Measurements from ENCODE around the gene LPIN1. TPM values are rescaled to one million over a fixed set of nuclear protein-coding genes. Genes with fewer than 3 reads are reported as not detected.

LPIN1 gene
- total RNA-seq, 1 experiment from 2014 or later, result 33.2 TPM

- DNase-seq (ENCODE audit: low read depth), result no peak
Measured at GRCh38 chr2:11865378-11865777, 118.9 kb downstream of the LPIN1 start.

GRCh38 chr2:11865805-11866204, 119.4 kb downstream of the LPIN1 start:
- DNase-seq (ENCODE audit: low read depth), result no peak

GRCh38 chr2:11866358-11867335, 120.2 kb downstream of the LPIN1 start:
- DNase-seq (ENCODE audit: low read depth), result no peak

DNA sequence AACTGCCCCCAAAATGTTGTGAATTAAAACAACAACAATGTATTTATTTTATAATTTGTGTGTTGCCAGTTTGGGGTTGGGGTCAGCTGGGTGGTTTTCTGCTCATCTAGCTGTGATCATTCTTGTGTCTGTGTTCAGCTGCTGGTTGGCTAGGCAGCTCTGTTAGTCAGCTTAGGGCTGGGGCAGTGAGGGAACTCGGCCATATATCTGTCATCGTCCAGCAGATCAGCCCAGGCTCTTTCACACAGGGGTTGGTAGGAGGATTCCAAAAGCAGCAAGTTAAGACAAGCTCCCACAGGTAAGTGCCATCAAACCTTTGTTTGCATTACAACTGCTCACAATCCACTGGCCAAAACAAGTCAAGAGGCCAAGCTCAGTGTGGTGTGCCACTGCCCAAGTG, 121.5 kb downstream of the LPIN1 start:
- DNase-seq (ENCODE audit: low read depth), result peak; percentile 12

- DNase-seq (ENCODE audit: low read depth), result no peak
Measured at GRCh38 chr2:11869391-11869991, 123.1 kb downstream of the LPIN1 start.

DNA sequence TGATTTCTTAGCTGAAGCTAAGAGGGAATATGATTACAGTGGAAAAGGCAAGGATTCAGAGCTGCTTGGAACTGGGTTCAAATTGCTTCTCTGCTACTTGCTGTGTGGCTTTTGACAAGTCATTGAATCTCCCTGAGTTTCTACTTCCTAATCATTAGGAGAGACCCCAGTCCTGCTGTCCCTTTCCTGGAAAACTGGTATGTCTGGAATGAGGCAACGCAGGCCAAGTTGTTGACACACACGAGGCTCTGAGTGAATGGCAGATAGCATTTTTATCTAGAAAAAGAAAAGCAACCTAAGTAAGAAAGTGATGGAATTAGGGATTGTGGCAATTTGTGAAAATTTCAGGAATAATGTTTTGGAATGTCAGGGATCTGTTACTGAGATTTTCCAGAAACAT, 123.6 kb downstream of the LPIN1 start:
- no peak for DNase-seq (ENCODE audit: low read depth)

- DNase-seq (ENCODE audit: low read depth), result no peak
Measured at GRCh38 chr2:11870584-11870983, 124.2 kb downstream of the LPIN1 start.

DNA sequence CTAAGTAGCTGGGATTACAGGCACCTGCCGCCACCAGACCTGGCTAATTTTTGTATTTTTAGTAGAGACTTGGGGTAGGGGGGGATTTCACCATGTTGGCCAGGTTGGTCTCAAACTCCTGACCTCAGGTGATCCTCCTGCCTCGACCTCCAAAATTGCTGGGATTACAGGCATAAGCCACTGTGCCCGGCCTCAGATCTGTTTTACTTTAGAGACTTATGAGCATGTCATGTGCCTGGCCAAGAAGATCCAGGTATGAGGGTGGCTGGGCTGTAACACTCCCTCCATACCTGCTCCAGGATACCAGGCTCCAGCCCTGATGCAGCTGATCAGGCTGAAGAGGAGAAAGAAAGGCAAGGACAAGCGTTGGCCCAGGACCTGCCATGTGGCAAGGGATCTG, 125.0 kb downstream of the LPIN1 start:
- no peak for DNase-seq (ENCODE audit: low read depth)

GRCh38 chr2:11872247-11872947, 126.0 kb downstream of the LPIN1 start:
- peak; percentile 10 for DNase-seq (ENCODE audit: low read depth)

GRCh38 chr2:11872948-11873269, 126.5 kb downstream of the LPIN1 start:
- DNase-seq (ENCODE audit: low read depth), result no peak

- DNase-seq (ENCODE audit: low read depth), result no peak
Measured at GRCh38 chr2:11873356-11874154, 127.1 kb downstream of the LPIN1 start.

DNA sequence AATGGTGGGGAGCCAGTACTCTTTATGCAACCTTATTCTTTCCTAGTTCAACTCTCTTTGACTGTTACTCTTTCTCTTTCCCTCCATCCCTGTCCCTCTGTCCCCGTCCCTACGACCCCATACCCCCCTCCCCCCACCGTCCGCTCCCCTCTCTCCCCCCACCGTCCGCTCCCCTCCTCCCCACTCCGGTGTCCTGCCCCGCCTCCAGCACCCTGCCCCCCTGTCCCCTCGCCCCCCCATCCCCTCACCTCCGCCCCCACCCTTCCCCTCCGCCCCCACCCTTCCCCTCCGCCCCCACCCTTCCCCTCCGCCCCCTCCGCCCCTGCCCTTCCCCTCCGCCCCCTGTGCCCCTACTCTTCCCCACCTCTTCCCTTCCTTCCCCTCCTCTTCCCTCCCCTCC, 128.4 kb downstream of the LPIN1 start:
- DNase-seq (ENCODE audit: low read depth), result no peak

GRCh38 chr2:11875481-11875880, 129.0 kb downstream of the LPIN1 start:
- DNase-seq (ENCODE audit: low read depth), result no peak

DNA sequence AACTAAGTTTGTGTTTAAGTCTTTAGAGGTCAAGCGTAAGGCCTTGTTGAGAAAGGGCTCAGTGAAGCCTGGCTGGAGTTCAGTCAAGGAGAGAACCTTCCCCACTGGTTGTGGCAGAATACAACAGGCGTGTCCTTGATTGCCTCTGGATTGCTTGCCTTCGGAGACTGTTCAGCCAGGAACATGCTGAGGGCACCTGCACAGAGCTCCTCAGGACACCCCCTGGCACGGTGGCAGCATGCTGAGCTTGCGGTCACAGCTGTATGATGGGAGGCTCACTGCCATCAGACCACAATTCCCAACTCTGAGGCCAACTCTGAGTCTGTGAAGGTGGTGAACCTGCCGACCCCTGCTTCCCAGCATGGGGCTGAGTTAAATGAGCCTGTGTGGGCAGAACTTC, 130.0 kb downstream of the LPIN1 start:
- no peak for DNase-seq (ENCODE audit: low read depth)

- no peak for DNase-seq (ENCODE audit: low read depth)
Measured at GRCh38 chr2:11876889-11877288, 130.5 kb downstream of the LPIN1 start.

Other genes with a start within 250 kb of the LPIN1 start
- gene GREB1, start 212.6 kb upstream of the LPIN1 start, total RNA-seq (2014; rRNA removed; shearing (Covaris generic)), result 0.12 and 0.39 TPM in 2 replicates
- gene NTSR2, start 76.4 kb upstream of the LPIN1 start, total RNA-seq (2014; rRNA removed; shearing (Covaris generic)), result 0.12 TPM in 1 of 2 replicates, not detected in the other

Data from M059J (cell line).